Measurements from ENCODE around the gene DDX1. TPM values are rescaled to one million over a fixed set of nuclear protein-coding genes. Genes with fewer than 3 reads are reported as not detected.
"Not testable (repeated sequence)": the region's sequence is repeated elsewhere in the genome, so short reads cannot be mapped to it uniquely, and the experiment has no call there.

DDX1 gene
- total RNA-seq: 101 and 130 TPM in 2 replicates

DNA sequence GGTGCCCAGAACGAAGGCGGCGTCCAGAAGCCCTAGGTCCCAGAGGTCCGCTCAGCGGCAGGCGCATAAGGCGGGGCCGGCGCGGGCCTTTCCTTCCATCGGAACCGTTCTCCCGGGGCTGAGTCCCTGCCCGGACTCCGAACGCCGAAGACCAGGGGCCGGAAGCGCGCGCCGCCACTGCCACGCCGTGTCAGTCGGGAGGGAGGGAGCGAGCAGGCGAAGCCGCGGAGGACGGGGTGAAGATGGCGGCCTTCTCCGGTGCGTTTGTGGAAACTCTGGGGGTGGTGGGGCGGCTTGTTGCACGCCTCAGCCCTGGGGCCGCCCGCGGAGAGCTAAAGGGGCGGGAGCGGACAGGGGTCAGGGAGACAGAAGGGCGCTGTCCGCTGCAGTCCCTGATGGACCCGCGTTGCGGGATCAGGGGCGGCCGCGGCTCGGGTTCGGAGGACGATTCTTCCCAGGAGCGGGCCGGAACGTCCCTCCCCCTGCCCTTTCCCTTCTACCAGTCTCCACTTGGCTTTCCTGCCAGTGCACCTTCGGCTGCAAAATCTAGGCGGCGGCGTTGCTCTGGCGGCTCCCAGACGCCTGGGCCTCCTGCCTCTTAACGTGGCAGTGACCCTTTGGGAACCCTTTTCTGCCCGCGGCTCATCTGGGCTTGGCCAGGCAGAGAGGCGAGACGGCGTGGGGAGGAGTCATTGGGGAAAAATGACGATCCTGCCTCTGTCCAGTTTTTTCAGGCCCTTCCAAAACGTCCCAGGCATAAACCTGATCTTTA lies at the start of gene DDX1:
Gene DDX1, plus strand, starts transcription at position 177 of the 772 bp plus-strand sequence. Its CDS starts 66 bp downstream, at position 243.
- DNase-seq (ENCODE audit: low read depth): peak; percentile 72

DNA sequence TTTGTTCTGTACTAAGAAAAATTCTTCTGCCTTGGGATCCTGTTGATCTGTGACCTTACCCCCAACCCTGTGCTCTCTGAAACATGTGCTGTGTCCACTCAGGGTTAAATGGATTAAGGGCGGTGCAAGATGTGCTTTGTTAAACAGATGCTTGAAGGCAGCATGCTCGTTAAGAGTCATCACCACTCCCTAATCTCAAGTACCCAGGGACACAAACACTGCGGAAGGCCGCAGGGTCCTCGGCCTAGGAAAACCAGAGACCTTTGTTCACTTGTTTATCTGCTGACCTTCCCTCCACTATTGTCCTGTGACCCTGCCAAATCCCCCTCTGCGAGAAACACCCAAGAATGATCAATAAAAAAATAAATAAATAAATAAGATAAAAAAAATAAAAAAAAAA lies 49.4 kb upstream of the DDX1 start:
- not testable (repeated sequence) for DNase-seq (ENCODE audit: low read depth)

DNA sequence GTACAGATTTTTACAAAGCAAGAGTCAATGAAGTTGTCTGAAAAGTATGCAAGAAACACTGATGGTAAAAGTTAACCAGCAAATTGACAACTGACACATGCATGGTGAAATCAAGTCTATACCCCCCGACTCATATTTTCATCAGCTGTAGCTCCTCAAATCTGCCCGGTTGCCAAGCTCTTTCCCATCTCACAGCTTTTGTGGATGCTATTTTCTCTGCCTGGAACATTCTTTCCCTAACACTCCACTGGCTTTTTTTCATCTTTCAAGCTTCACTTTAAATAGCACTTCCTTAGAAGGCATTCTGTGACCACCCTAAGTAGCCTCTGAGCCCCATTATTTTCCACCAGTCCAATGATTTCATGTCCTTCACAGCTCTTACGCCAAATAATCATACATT lies 48.6 kb upstream of the DDX1 start:
- no peak for DNase-seq (ENCODE audit: low read depth)

DNA sequence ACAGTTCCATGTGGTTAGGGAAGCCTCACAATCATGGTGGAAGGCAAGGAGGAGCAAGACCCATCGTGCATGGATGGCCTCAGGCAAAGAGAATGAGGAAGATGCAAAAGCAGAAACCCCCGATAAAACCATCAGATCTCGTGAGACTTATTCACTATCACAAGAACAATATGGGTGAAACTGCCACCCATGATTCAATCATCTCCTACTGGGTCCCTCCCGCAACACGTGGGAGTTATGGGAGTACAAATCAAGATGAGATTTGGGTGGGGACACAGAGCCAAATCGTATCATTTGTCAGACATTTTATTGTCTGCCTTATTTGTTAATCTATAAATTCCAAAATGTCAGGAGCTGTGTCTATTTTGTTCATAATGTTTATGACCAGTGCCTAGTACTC lies 48.1 kb upstream of the DDX1 start:
- DNase-seq (ENCODE audit: low read depth): no peak

DNA sequence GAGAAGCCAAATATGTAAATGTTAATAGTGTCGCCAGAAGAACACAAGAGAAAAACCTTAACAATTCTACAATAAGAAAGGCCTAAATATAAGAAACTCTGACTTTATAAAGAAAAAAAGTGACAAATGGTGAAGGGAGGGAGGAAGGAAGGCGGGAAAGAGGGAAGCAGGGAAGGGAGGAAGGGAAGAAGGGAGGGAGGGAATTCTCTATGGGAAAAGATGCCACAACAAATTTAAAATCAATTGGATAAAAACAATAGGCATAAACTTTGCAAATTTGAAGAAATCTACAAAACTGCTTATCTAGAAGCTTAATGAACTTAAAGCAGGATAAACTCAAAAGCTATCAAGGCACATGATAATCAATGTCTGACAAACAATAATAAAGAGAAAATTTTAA lies 47.4 kb upstream of the DDX1 start:
- DNase-seq (ENCODE audit: low read depth): no peak

DNA sequence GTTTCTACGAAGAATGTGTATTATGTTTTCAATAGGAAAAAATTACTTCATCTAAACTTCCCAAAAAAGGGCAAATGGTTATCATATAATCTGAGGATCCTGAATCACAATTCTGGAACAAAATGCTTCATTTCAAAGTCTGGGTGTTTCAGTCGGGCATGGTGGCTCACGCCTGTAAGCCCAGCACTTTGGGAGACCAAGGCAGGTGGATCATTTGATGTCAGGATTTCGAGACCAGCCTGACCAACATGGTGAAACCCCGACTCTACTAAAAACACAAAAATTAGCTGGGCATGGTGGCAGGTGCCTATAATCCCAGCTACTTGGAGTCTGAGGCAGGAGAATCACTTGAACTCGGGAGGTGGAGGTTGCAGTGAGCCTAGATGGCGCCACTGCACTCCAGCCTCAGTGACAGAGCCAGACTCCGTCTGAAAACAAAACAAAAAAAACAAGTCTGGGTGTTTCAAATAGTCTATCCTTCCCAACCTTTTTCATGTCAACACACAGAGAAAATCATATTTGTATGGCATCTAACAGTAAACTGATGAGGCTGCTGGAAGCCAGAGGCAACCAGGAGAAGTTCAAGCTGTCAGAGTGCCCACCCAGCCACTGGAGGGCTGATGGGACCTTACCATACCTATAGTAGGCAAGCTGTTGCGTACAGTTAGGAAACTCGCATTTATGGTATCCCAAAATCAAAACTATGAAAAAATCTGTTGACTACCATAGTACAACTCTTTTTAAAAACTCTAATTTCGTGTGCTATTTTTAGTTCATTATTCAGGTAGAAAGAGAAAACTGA lies 45.2 kb upstream of the DDX1 start:
- no peak for DNase-seq (ENCODE audit: low read depth)

DNA sequence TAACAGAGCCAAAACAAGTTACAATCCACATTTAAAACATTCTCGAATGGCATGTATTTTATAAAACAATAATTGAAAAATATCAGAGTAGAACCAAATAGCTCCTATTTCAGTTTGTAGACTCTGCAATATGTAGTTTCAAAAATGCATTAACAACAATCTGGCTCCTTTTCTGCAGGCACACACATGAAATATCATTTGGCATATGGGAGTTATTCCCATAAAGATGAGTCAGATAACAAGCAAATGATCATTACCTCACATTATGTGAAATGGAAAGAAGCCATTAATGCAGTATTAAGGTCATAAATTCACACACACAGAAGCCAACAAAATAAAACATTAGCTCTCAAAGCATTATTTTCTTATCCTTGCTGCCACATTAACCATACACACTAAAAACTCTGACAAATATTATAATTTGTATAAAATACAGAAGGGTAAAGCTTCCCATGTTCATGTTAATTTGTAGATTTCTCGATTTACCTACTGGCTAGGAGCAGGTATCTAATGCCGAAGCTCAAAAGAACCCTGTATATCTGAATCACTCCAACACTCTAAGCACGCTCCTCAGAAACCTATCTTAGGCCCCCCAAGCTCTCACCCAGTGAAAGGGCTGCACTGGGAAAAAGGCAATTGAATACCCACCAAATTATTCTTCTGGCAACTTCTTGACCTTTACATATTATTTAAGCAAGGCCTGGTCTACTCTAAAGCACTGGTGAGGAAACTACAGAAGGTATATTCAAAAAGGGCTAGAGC lies 44.4 kb upstream of the DDX1 start:
- DNase-seq (ENCODE audit: low read depth): no peak

DNA sequence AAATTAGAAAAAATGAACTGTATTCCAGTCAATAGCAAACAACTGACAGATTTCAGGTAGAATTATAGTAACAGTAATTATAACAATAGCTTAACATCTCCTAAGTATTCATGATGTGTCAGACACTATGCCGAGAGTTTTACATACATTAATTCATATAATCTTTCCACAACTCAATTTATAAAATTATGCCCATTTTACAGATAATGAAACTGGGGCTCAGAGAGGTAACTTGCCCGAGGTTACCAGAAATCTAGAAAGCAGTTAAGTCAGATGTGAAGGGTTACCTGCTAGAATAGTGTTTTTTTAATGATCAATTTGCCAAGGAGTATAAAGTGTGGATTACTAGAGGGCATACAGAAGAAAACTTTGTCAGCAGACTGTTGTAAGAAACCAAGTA lies 42.7 kb upstream of the DDX1 start:
- DNase-seq (ENCODE audit: low read depth): no peak

DNA sequence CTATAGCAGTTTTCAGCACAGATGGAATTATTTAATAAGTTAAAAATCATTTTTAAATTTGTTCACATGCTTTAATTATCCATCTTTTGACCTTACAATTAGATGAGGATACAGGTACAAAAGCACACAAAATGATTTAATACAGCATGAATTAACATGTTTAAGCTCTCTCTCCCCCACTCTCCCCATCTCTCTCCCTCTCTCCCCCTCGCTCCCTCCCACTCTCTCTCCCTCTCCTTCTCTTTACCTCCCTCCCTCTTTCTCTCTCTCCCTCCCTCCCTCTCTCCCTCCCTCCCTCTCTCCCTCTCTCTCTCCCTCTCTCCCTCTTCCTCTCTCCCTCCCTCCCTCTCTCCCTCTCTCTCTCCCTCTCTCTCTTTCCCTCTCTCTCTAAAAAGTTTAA lies 38.1 kb upstream of the DDX1 start:
- no peak for DNase-seq (ENCODE audit: low read depth)

DNA sequence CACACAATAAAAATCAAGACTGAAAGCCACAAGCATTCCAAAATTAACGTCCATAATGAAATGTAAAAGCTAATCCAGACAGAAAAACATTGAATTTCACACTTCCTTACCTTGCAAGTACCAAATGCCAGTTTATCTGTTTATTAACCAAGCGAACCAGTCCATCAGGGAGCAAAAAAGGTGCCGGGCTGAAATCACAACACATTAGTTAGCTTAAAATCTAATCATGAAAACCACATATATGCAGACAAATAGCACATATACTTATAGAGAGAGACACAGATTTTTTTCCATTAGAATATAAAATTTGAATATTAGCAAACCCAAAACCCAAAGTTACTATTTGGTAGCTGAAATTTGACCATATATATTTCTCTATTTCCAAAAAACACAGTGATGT lies 37.7 kb upstream of the DDX1 start:
- DNase-seq (ENCODE audit: low read depth): no peak

DNA sequence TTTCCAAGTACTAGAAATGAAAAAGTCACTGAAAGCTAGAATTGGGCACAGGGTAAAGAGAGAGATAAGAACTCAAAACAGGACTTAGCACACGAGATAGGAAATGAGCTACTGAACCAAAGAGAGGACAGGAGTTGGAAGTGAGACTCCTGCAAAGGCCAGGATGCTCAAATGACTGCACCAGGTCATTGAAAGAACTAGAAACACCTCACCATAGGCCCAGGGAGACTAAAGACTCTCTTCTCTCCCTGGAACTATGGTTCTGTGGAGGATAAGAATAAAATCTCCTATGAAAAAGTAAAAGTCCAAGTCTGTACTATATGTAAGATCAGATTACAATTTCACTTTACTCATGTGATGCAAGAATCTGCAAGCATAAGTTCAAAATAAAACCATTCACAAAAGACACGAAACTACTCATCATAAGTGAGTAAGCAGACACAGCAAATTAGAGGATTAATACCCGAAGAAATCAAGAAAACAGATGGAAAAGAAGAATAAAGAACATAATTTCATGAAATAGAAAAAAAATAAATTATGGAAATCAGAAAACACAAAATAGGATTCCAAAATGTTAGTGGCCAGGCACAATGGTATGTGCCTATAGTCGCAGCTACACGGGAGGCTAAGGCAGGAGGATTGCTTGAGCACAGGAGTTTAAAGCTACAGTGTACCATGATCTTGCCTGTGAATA lies 37.0 kb upstream of the DDX1 start:
- no peak for DNase-seq (ENCODE audit: low read depth)

DNA sequence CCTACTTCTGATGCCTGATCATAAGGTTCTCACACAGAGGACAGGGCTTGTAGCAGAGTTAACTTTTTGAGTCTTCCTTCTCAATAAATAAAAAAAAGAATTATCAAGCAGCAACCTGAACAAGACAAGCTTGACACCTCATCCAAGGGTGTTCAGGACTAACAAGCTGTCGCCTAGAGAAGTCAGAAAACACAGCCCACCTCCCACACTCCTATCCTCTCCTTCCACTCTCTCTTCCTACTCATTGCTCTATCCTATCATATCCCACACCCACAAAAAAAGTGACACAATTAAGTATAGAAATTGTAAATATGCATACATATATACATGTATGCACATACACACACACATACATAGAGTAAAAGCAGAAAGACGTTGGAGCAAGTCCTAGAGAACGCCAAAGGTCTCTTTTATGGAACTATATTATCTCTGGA lies 35.9 kb upstream of the DDX1 start:
- no peak for DNase-seq (ENCODE audit: low read depth)

DNA sequence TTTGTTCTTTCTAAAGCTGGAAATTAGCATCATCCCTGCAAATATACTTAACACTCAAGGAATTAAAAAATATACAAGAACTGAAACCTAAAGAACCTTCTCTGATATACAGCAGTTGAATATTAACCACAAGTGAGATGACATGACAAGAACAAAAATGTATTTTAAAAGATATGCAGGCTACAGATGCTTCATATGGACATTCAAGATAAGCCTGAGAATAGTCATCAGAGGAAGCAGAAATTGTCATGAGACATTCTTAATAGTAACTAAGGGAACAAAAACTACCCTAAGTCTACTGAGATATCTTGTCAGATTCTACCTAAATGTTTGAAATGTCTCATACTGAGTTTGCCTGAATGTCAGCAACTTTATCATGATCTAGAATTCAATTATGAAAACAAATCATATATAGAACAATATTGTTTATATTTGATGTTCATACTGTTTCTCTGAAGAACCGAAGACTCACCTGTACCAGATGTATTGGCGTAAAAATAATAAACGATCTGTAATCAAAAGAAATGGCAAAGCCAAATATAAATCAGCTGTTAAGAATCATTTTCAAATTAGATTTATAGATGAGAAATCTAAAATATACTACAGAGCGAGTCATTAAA lies 35.2 kb upstream of the DDX1 start:
- DNase-seq (ENCODE audit: low read depth): no peak

DNA sequence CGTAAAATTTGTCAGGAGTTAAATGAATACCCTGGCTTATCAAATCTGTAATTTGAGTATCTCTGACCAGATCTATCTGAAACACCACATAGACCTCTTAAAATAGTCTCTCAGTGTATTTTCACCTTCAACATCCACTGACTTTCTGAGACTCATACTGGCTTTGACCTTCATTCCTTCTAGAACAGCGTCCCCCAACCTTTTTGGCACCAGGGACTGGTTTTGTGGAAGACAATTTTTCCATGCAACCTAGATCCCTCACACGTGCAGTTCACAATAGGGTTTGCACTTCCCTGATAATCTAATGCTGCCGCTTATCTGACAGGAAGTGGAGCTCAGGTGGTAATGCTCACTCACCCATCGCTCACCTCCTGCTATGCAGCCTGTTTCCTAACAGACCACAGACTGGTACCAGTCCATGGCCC lies 33.8 kb upstream of the DDX1 start:
- no peak for DNase-seq (ENCODE audit: low read depth)

DNA sequence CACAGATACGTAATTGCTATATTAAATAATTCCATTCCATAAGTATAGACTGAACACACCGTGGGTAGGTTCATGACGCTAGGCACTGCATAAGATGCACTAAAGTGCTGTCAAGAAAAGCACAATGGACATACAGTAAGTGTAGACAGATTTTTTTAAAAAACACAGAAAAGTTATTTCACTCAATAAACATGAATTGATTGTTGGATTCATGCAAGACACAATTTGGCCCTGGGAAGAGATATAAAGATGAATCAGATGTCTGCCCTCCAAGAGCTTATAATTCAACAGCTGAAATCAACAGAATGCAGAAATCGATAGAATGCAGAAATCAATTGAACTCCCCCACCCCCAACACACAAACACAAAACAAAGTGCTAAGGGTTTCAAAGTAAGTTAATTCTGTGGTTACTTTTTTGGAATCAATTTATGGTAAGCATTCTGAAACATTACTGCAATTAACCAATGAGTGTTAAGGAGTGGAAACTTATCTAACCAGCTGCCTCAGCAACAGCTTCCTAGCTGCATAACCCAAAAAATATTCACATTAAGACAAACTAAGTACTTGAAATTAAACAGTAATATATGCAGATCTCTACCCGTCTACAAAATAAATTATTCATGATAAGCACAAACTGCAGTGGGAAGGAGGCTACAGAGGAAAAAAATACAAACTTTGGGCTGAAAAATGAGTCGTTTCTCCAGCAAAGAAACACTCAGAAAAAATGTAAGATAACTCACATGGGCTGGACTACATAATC lies 32.1 kb upstream of the DDX1 start:
- no peak for DNase-seq (ENCODE audit: low read depth)

DNA sequence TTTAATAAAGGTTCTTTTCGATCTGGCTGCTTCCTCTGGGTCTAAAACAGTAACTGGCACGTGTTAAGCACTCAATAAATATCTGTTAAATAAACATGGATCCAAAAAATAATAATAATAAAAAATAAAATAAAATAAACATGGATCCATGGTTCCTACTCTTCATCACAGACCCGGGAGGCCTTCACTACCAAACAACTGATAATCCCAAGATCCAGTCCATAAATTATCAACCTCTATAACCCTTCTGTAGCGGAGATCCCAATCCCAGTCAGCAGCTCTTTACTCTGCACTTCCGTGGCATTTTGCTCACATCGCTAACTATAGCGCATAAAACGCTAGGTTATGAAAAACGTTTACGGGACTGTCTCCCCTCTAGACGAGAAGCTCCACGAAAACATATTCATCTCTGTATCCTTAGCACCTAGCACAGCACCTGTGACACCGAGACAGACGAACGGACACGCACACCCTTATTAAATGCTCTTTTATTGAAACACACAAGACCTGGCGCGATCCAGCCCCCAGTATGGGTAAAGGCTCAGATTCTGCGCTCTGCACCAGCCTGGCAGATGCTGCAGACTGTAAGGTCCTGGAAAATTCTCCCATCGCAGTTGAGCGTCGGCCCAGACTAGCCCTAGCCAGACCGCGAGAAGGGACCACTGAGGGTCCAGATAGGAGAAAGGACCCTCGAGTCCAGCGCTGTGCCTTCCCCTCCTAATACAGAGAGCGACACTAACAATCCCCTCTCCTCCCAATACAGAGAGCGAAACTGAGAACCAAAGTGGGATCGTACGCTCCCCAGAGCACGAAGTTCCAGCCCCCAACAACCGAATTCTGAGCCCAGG lies 31.3 kb upstream of the DDX1 start:
- peak; percentile 4 for DNase-seq (ENCODE audit: low read depth)

DNA sequence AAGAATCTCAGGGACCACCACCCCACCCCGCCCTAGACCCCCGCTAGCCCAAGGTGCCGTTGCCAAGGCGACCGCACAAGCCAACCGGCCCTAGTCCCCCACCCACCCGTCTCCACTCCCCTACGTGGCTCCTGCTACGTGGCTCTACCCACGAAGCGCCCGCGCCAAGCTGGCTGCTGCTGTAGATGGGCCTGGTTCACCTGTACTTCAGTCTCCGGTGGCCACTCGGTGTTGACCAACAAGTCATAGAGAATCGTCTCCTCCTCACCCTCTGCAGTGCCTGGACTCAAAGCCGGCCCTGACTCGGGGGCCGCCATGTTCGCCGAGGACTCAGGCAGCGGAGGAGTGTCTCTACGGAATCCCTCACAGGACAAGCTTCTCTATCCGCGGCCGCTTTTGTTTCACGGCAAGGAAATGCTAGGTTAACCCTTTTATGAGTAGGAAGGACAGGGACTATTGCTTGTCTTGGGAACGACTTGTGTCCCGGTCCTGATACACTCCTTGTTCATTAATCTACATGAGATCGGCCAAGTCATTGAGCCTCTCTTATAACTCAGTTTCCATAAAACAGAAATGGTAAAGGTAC lies 30.6 kb upstream of the DDX1 start, which contains the start of gene NBAS:
Gene NBAS, minus strand, starts transcription at position 347 of the 586 bp plus-strand sequence. Its CDS starts 30 bp downstream, at position 317.
- peak; percentile 78 for DNase-seq (ENCODE audit: low read depth)

DNA sequence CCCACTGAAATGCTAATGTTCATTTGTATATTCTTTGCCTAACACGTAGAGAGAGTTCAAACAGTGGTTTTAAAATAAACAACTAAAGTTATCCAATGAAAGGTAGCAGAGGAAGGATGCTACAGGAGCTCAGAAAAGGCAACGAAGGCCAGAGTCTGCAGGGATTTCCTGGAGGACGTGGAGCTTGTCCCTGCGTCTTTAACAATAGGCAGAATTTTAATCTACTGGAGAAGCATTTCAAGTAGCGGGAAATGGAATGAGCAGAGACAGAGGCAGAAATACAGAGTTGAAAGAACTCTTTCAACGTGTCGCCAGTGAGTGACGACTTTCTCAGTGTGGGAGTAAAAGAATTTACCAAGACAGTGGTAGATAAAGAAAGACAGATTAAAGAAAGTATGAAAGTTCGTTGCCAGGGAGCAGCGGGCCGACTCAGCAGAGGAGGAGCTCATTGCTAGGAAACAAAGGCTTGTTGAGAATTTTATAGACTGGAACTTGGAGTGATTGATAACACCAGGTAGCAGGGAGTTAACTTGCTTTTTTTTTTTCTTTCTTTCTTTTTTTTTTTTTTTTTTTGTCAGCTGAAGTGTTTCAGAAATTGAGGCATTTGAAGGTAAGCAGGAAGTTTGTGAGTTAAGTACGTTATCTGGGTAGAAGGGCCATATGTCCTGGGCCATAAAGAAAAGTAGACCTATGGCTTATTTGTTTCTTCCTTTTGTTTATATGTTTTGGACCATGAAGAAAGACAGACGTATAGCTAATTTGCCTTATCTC lies 29.9 kb upstream of the DDX1 start:
- DNase-seq (ENCODE audit: low read depth): peak; percentile 72

Data from renal cortical epithelial cell (primary cell).